HG02981 (cell line): Measurements from ENCODE around the gene ADNP.

Experiments used
- ATAC-seq: cut with Tn5 transposase; IDR thresholded peaks from one replicate; pipeline ENCODE4 v1.9.1; 2021; ENCODE audit warnings: mild to moderate bottlenecking, moderate library complexity; ENCODE audit not compliant: unreplicated experiment

The ADNP gene

GRCh38 chr20:50874111-50874757, 57.0 kb downstream of the ADNP start:
- ATAC-seq, result no peak

GRCh38 chr20:50873585-50873984, 57.7 kb downstream of the ADNP start:
- no peak for ATAC-seq

GRCh38 chr20:50872560-50873425, 58.4 kb downstream of the ADNP start:
- ATAC-seq, result no peak

GRCh38 chr20:50870561-50871161, 60.6 kb downstream of the ADNP start:
- no peak for ATAC-seq

DNA sequence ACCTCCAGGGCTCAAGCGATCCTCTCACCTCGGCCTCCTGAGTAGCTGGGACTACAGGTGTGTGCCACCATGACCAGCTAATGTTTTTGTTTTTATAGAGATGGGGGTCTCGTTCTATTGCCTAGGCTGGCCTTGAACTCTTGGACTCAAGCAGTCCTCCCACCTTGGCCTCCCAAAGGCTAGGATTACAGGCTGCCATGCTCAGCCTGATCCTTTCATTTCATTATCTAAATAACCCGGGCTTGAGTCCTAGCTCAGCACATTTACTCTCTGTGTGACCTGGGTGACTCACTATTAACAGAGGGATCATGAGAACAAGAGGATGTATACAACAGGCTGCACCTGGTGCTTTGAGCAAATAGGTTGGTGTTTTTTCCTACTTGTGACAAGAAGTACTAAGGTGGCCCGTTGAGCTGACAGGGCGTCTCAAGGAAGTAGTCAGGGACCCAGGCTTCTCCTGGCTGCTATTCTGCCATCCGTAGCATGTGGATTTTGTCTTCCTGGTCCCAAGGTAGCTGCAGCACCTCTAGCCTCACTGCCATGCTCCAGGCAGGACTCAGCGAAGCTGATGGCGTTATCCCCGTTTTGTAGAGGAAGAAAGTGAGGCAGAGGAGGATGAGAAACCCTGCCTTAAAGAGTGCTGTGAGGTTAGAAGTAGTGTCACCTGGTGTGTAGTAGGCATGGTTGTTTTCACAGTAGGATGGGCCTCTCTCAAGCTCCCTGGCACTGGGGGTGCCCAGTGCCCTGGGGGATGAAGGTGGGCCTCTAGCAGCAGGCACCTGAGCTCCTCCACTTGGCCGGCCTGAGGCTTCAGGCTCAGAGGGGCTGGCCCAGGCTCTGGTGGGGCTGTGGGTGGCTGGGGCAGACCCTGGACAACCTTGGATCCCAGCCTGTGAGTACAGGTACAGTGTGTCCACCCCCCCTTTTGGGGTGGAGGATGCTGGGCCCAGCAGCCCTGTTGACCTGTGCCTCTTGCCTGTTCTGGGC, 62.4 kb downstream of the ADNP start:
- no peak for ATAC-seq

DNA sequence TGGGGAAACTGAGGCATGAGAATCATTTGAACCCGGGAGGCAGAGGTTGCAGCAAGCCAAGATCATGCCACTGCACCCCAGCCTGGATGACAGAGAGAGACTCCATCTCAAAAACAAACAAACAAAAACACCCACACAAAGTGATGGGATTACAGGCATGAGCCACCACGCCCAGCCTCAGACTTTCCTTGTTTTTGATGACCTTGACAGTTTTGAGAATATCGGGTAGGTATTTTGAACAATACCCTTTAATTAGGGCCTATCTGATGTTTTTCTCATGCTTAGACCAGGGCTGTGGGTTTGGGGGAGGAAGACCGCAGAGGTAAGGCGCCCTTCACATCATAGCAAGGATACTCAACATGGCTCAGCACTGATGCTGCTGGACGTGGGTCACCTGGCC, 63.4 kb downstream of the ADNP start:
- ATAC-seq, result no peak

- ATAC-seq, result no peak
Observed at GRCh38 chr20:50866831-50867230, 64.4 kb downstream of the ADNP start.

DNA sequence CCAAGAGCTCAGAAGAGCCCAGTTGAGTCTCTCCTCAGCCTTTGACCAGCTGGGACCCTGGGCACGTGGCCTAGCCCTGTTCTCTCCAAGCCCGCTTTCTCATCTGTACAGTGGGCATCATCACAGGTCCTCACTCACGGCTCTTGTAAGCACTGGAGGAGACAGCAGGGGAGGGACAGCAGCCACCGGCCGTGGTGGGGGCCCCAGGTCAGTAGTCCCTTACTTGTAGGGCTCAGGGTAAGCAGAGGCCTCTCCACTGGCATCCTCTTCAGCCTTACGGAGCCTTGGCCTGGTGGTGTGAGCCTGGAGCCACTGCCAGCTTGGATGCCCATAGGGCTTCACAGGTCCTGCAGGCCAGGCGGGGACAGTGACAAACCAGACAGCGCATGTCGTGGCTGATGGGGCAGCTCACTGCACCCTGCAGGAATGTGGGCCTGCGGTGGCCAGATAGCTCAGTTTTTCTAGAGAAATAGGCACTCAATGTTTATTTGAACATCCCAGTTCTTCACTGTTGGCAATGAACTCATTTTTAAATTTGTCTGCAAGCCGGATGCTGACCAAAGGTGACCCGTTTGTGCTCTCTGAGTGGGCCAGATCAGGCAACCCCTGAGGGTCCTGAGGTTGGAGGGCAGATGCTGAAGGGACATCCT, 65.1 kb downstream of the ADNP start:
- ATAC-seq, result no peak

DNA sequence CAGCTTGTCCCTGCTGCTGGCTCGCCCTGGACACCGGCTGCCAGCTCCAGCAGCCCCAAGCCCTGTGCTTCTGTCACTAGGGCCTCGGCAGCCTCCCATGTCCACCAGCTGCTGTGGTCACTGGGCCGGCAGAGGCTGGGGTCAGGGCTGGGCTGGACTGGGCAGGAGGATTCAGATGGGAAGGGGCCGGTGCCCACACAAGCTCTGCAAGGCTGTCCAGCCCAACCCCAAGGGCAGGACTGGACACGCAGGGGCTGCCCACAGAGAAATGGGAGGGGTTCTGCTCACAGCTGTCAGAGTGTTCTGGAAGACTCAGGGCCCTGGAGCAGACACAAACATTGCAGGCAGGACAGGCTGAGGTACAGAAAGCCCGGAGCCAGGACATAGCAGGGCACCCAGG, 65.6 kb downstream of the ADNP start:
- no peak for ATAC-seq

DNA sequence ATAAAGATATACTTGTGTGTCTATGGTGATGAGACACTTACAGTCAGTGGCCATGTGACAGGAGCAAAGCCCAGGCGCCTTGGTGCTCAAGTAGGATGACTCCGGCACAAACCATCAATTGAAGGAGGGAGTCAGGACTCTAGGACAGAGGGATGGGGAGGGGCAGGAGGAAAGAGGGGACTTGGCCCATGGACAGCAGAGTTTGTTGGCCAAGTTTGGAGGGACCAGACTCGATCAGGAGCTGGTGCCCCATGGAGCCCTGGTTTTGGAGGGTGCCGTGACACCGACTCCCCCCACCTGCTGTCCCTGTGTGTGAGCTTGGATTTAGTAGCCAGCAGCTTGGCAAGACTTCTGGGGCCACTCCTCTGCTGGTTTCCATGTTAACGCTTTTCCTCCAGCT, 66.1 kb downstream of the ADNP start:
- ATAC-seq, result no peak

- ATAC-seq, result no peak
Observed at GRCh38 chr20:50862546-50862945, 68.7 kb downstream of the ADNP start.

DNA sequence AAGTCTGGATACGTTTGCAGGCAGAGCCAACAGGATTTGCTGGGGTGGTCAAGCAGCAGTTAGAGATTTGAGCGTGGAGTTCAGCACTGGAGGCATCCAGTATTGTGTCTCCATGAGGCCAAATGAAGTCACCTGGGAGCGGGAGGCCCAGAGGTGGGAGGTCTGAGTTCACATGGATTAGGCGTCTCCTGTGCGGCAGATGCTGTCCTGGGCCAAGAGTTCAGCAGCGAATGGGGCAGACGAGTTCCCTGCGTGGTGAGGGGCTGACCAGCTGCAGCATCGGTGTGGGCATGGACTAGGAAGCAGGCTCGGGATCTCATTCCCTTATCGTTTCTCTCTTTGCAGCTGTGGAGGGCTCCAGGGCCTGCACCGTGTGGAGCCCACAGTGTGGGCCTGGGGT, 70.2 kb downstream of the ADNP start:
- ATAC-seq, result no peak

- ATAC-seq, result no peak
Observed at GRCh38 chr20:50859161-50859560, 72.1 kb downstream of the ADNP start.

DNA sequence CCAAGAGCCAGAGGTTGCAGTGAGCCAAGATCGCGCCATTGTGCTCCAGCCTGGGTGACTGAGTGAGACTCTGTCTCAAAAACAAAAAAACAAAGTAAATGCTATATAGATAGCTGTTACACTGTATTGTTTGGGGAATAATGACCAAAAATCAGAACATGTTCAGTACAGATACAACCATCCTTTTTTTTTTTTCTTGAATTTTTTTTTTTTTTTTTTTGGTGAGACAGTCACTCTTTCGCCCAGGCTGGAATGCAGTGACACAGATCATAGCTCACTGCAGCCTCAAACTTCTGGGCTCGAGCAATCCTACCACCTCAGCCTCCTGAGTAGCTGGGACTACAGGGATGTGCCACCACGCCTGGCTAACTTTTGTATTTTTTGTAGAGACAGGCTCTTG, 72.7 kb downstream of the ADNP start:
- ATAC-seq, result no peak

- ATAC-seq, result no peak
Observed at GRCh38 chr20:50857348-50857747, 73.9 kb downstream of the ADNP start.

DNA sequence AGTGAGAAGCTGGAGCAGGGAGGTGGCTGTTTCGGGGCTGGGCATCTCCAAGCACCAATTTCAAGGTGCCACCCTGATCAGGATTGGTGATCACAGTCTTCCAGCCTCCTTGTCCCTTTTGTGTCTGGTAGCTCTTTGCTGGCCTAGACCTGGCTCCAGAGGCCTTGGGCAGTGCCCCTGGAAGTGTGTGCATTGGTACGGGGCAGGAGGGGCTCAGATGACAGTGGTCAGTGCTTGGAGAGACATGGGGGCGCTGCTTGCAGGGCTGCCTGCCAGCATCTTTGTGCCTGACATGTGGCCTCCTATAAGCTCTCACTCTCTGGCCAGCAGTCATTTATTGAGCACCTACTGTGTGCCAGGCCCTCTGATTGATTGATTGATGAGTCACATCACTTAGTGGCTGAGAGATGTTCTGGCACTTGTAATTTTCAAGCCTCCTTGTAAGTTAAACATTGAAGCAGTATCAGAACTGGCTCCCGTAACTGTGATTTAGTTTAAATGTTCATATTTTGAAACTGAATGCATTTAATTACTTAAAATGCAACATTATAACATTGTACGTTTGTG, 74.7 kb downstream of the ADNP start:
- no peak for ATAC-seq

DNA sequence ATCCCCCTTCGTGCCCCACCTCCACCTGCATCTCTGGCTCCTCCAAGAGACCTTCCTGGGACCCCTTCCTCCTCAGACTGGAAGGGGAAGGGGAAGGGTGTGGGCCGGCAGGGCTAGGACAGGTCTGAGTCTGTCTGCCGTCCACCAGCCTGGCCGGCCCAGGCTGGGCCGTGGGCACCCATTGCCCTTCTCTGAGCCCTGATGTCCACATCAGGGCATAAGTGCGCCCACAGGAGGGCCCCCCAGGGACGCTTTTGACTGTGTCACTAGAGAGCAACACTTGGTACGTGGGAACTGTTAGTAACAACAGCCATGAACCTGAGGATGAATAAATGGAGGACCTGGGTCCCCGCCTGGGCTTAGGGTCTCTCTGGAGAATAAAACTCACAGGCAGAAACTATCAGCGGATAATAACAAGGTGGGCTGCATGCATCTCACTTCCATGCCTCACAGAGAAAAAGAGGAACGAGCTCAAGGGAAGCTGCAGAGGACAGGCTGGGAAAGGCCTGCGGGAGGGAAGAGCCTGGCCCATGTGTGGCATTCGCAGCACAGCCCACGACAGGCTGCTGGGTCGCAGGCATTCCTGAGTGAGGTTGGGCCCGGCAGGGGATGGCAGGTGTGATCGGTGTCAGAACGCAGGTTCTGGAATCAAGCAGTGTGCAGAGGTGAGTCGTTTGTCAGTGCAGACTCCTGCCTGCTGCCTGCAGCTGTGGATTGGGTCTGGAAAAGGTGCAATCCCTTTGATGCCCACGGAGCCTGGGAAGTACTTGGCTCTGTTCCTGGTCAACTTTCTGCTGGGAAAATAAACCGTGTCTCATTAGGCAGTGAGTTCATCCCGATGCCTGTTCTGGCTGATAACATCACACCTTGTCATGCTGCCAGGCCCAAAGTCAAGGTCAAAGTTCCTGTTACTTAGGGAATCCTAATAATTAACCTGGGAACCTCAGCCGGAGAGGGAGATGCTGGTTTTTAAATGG, 75.5 kb downstream of the ADNP start:
- ATAC-seq, result no peak

GRCh38 chr20:50854506-50855249, 76.6 kb downstream of the ADNP start:
- ATAC-seq, result no peak
